GM21825 (cell line): Measurements from ENCODE around the gene OGDH.
"Not testable (repeated sequence)": the region's sequence is repeated elsewhere in the genome, so short reads cannot be mapped to it uniquely, and the experiment has no call there.

ENCODE experiments used
- ATAC-seq: cut with Tn5 transposase; IDR thresholded peaks from one replicate; pipeline ENCODE4 v1.9.1; 2021; ENCODE audit warnings: mild to moderate bottlenecking, moderate library complexity; ENCODE audit not compliant: unreplicated experiment

The OGDH gene

DNA sequence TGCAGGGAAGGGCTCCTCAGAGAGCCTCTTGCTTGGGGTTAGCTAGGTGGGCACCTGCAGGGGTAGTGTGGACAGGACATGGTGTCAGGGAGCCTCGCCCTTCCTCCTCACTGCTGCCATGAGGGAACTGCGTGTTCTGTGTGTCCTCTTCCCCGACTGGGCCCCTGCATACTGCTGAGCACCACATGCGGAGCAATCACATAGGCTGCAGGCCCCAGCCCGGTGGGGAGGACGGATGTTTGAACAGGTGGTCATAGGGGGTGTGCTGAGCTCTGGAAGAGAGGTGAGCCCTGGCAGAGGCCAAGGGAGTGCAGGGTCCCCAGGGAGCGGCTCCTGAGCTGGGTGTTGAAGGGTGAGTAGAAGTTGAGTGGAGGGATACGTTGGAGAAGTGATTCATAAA, 93.9 kb downstream of the OGDH start:
- ATAC-seq: no peak

DNA sequence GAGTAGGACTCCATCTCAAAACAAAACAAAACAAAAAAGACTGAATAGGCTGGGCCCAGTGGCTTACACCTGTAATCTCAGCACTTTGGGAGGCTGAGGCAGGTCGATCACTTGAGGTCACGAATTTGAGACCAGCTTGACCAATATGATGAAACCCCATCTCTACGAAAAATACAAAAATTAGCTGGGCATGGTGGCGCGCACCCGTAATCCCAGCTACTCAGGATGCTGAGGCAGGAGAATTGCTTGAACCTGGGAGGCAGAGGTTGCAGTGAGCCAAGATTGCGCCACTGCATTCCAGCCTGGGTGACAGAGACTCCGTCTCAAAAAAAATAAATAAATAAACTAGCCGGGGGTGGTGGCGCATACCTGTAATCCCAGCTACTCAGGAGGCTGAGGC, 97.0 kb downstream of the OGDH start:
- ATAC-seq: not testable (repeated sequence)

DNA sequence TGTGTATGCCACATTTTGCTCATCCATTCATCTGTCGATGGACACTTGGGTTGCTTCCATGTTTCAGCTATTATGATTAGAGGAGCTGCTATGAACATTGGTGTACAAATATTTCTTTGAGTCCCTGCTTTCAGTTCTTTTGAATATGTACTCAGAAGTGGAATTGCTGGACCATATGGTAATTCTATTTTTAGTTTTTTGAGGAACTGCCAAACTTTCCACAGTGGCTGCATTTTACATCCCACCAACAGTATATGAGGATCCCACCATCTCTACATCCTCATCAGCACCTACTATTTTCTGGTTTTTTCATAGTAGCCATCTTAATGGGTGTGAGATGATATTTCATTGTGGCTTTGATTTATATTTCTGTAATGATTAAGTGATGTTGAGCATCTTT, 97.5 kb downstream of the OGDH start:
- no peak for ATAC-seq

DNA sequence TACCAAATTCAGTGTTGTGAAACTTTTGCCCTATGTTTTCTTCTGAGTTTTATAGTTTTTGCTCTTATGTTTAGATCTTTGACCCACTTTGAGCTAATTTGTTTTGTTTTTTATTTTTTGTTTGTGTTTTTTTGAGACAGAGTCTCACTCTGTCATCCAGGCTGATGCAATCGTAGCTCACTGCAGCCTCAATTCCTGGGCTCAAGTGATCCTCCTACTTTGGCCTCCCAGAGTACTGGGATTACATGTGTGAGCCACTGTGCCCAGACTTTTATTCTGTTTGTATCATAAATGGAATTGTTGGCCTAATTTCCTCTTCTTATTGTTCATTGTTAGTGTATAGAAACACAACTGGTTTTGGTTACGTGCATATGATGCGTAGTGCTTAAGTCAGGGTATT, 99.0 kb downstream of the OGDH start:
- ATAC-seq: no peak

DNA sequence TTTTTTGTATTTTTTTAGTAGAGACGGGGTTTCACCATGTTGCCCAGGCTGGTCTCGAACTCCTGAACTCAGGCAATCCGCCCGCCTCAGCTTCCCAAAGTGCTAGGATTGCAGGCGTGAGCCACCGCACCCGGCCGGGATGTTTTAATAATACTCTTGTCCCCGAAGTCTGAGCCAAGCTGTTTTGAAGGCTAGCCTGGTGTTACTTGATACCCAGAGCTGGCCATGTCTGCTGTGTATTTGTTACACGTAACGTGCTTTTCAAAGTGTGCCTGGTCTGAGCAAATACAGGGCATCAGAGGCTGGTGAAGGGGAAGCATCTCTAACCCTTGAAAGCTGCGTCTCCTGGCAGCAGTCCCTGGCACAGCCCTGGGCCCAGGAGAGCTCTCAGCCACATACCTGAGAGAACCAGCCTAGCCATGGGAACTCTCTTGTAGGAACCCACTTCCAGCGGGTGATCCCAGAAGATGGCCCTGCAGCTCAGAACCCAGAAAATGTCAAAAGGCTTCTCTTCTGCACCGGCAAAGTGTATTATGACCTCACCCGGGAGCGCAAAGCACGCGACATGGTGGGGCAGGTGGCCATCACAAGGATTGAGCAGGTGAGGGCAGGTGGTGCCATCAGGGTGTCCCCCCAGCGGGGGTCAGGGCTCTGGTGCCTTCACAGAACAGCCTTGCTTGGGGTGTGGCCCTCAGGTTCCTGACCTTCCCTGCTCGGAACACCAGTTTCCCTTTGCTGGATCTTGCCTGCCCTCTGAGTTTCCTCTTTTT, 100.5 kb downstream of the OGDH start:
- ATAC-seq: no peak

DNA sequence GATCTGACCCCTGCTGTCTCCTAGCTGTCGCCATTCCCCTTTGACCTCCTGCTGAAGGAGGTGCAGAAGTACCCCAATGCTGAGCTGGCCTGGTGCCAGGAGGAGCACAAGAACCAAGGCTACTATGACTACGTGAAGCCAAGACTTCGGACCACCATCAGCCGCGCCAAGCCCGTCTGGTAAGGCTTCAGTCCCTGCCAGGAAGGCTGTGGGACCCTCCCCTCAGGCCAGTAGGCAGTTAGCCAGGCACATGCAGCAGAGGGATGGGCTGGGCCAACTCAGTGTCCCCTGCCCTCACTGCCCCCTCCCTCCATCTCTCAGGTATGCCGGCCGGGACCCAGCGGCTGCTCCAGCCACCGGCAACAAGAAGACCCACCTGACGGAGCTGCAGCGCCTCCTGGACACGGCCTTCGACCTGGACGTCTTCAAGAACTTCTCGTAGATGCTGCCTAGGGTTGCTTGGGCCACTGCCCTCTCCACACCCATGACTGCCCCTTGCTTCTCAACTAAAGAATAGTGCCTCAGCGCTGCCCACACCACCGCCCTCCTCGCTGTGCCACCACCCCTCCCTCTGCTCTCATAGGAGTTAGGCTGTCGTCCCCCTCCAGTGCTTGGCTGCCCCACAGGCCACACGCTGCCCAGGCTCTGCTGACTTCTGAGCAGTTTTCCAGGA, 101.3 kb downstream of the OGDH start:
- ATAC-seq: no peak

DNA sequence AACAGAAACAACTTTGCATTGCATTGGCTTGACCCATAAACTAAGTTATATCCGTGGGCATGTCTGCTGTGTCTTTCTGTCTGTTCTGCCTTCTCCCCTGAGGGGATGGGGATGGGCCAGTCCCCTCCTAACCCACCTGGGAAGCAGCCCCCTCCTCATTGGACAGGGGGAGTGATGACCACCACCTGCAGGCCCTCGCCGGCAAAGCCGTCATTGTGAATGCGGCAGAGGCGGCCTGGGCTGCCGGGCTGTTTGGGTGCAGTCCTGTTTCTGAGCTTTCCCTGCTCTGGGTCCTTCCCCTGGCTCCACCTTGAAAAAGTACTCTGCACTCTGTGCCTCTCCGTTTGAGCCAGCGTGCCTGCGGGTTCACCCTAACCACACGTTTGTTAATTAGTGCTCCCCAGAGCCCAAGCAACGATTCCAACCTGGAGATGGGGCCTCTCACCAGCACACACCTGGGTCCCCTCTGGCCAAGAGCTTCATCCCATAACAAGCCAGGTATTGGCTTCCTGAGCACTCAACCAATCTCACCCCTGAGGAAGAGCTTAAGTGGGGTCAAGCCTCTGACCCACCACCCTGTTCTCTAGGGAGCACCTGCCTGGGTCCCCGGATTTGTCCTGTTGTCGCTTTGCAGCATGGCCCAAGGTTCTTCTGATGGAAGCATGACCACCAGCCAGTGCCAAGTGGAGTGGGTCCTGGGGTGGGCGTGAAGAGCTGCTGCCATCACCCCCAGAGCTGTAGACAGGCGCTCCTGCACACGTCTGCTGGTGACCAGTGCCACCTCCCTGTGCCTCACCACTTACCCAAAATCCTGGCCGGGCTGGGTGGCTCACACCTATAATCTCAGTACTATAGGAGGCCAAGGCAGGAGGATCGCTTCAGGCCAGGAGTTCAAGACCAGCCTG, 102.8 kb downstream of the OGDH start:
- ATAC-seq: no peak

DNA sequence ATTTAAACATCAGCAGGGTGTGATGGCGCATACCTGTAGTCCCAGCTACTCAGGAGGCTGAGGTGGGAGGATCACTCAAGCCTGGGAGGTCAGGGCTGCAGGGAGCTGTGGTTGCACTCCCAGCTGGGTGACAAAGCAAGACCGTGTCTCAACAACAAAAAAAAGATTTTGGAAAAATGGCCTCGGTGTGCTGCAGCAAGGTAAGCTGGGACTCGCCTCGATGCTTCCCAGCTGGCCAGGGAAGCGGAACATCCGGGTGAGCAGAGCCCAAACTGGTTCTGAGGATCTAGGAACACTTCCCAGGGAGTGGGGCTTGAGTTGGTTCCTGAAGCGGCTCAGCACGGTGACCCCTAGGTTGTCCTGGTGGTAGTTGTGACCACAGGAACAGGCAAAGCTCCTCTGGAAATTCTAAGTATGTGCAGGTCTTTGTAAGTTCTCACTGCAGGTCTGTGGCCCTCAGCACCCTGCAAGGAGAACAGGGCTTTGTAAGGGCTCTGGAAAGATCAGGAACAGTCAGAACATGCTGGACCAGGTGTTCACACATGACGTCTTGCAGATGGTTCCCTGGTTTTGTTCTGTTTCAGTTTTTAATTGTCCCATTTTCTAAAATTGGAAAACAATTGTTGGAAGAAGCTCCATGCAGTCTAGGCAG, 103.6 kb downstream of the OGDH start:
- ATAC-seq: no peak

DNA sequence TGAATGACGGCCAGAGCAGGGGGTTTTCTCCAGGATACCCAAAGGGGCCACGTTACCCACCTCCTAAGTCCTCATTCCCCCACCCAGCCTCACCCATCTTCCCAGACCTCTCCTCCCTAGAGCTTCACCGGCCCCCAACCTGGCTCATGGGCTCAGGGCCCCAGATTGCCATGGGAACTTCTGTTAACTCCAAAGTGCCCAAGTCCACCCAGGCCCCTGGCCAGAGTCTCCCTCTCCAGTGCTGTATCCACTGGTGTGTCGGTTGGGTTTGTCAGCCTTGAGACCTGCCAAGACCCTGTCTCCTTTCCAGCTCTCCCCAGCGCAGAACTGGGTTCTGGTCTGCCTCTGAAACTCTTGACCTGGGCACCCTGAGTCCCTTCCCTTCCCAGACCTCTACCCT, 105.1 kb downstream of the OGDH start:
- no peak for ATAC-seq

DNA sequence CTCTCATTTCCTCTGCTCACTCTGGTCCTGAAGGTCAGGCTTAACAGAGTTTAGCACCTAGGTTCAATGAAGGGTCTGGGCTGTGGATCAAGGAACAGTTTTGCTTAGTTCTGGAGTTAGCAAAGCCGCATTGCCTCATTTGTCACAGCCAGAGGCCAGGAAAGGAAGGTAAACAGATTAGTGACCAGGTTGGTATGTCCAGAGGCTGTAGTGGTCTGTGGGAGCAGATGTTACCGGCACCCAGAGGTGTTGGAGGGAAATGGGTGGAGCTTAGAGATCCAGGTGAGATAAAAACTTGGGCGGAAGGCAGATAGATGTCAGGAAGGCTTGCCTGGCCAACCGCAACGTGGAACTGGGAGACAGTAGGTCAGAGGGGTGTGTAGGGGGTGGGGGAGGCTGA, 105.6 kb downstream of the OGDH start:
- no peak for ATAC-seq

DNA sequence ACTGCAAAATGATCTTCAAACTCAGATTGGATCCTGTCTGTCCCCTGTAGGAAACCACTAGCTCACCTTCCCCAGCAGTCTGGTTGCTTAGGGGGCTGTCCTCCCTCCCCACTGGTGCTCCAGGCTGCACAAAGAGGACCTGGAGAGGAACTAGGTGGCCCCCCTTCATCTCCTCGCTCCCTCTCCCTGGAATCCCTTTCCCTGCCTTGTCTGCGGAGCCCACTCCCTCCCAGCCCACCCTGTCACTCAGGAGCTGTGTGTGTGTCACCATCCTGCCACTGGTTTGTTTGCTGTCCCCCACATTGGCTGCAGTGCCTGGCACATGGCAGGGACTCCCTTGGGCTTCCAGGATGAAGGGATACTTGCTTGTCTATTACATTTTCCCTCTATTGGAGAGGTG, 106.7 kb downstream of the OGDH start:
- ATAC-seq: no peak

DNA sequence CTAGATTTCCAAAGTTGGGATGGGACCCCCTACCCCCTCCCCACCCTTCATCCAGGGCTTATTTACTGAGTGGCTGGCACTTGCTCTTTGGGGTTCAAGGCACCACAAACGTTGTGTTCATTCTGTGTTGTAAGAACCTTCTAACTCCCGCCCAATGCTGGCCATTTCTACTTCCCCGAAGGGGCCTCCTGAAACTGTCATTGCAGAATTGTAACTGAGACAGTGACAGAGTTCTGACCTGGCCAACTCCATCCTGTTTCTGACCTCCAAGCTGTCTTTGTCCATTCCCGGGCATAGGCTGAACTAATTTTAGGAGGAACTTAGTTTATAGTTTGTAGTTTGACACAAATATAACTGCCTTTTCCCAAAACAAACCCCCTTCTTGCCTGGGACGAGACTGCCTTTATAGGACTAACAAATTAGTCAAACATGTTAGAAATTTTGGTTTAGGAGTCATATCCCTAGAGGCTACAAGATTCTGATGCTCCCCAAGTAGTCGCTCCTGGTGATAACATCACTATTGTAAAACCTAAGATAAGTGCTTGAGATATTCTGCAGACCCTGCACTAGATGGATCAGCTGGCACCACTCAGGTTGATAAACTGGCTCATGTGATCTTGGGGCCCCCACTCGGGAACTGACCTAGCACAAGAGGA, 107.4 kb downstream of the OGDH start:
- no peak for ATAC-seq

DNA sequence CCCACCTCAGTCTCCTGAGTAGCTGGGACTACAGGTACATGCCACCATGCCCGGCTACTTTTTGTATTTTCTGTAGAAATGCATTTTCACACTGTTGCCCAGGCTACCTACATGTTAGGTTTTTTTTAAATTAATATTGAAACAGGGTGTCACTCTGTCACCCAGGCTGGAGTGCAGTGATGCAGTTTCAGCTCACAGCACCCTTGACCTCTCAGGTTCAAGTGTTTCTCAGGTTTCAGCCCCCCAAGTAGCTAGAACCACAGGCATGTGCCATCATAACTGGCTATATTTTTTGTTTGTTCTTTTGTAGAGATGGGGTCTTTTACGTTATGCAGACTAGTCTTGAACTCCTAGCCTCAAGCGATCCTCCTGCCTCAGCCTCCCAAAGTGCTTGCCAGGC, 109.8 kb downstream of the OGDH start:
- no peak for ATAC-seq

DNA sequence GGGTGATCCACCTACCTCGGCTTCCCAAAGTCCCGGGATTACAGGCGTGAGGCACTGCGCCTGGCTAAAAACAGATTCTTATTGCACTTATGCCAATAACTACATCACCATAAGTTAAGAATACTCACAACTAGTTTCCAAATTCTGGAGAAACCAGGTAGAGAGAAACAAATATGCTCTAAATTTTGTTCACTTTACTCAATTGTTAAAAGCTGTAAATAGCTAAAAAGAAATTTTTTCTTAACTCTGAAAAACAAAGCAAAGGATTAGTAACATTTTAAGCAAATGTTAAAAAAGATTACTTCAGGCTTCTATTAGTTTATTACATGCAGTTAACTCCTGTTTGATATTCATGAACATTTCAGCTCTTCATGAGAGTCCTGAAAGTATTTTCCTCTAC, 113.9 kb downstream of the OGDH start:
- ATAC-seq: no peak

DNA sequence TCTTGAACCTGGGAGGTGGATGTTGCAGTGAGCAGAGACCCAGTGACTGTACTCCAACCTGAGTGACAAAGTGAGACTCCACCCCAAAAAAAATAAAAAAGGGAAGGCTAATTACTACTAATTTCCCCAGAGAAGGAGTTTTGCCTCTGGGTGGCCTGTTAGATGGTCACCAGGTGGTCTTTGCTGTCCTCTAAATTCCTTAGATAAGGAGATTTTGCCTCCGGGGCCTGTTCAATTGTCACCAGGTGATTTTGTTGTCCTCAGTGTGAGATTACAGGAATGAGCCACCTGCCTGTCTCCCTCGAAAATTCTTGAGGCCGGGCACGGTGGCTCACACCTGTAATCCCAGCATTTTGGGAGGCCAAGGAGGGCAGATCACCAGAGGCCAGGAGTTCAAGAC, 117.8 kb downstream of the OGDH start:
- no peak for ATAC-seq

DNA sequence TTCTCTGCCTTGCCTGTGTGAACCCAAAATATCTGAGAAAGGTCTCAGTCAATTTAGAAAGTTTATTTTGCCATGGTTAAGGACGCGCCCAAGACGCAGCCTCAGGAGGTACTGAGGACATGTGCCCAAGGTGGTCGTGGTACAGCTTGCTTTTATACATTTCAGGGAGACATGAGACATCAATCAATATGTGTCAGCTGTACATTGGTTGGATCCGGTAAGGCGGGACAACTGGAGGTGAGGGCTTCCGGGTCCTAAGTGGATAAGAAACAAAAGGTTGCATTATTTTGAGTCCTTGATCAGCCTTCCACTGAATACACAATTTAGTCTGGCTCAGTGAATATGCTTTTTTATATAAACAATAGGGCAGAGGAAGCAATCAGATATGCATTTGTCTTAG, 119.8 kb downstream of the OGDH start:
- not testable (repeated sequence) for ATAC-seq

DNA sequence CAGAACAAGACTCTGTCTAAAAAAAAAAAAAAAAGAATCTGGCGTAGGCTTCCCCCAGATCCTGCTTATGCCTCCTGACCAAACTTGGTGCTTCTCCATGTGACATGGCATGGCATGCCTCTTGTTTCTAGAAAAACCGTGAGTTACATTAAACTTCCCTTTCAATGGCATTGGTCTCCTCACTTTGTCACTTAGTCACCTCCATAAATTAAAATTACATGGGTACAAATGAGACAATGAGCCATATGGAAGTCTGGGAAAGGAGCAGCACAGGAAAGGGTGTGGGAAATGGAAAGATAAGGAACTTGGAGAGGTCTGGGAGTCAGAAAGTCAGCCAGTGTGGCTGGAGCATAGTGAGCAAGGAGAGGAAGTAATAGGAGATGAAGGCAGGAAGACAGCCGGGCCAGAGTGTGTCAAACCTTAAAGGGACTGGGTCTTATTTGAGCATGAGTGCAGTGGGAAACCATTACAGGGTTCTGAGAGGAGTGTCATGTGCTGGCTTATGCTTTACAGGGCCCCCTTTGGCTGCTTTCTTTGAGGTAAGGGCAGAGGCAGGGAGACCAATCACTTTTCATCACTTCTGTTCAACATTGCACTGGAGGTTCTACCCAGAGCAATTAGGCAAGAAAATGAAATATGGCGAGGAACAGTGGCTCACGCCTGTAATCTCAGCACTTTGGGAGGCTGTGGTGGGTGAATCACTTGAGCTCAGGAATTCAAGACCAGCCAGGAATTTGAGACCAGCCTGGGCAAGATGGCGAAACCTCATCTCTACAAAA, 120.9 kb downstream of the OGDH start:
- no peak for ATAC-seq

DNA sequence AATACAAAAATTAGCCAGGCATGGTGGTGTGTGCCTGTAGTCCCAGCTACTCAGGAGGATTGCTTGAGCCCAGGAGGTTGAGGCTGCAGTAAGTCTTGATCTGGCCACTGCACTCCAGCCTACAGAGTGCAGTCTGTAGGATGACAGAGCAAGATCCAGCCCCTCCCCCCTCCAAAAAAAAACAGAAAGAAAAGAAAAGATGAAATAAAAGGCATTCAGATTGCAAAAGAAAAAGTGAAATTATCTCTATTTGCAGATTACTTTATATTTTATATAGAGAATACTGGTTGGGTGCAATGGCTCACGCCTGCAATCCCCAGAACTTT, 121.5 kb downstream of the OGDH start:
- ATAC-seq: no peak

DNA sequence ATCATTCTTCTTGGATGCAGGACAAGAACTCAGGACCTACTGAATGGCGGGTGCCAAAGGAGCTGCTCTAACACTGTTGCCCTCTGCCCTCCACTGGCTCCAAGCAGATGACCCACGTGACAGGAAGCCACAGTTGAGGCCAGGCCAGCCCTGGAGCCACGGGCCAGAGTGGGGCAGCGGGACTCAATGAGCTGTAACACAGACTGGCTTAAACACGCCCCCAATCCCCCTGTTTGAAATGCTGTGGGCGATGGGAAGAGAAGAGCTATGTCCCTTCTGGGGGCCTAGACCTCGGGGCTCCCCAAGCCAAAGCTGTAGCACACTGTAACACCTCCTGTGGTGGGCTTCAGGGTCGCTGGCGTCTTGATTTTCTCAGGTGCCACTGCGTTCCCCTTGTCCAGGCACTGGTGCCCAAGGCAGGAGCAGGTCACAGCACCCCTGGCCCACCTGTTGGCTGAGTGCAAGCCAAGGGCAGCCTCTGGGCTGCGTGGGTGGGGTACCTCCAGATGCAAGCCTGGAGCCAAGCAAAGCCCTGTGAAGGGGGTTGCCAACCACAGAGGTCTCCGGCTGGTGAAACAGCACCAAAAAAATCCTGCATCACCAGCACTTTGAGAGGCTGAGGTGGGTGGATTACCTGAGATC, 123.6 kb downstream of the OGDH start:
- no peak for ATAC-seq

DNA sequence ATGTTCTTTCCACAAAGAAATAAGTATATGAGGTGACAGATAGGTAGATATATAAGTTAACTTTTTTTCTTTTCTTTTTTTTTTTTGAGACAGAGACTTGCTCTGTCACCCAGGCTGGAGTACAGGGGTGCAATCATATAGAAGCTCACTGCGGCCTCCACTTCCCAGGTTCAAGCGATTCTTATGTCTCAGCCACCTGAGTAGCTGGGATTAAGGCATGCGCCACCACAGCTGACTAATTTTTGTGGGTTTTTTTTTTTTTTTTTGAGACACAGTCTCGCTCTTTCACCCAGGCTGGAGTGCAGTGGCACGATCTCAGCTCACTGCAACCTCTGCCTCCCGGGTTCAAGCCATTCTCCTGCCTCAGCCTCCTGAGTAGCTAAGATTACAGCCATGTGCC, 126.5 kb downstream of the OGDH start:
- ATAC-seq: not testable (repeated sequence)
